ENCODE measurements around the gene TBX3.

TBX3 gene

DNA sequence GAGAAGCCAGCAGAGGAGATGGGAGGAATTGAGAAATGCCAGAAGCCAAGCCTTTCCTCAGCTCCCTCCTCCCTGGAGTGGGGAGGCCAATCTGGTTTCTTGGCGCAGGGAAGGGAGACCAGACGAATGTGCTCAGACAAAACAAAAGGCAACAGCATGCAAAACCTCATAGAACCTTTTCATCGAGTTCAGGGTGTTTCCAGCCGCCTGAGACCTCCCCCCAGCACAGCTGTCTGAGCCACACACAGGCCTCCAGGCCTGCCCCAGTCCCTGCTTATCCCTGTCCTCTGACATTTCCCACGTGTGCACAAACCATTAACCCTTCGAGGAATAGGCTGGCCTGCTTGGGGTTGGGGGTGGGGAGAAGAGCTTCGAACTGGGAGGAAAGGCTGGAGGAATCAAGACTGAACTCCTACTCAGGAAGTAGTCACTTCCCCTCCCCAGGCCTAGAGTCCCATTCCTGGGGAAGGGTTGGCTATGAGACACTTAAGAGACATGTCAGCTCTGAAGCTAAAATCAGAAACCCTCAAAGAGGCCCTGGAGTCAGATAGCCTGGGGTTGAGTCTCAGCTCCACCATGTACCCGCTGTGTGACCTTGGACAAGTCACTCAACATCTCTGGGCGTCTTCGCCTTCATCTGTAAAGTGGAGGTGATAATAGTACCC lies 10.7 kb downstream of the TBX3 start (continued):
- TF ChIP-seq, protein P1, sequence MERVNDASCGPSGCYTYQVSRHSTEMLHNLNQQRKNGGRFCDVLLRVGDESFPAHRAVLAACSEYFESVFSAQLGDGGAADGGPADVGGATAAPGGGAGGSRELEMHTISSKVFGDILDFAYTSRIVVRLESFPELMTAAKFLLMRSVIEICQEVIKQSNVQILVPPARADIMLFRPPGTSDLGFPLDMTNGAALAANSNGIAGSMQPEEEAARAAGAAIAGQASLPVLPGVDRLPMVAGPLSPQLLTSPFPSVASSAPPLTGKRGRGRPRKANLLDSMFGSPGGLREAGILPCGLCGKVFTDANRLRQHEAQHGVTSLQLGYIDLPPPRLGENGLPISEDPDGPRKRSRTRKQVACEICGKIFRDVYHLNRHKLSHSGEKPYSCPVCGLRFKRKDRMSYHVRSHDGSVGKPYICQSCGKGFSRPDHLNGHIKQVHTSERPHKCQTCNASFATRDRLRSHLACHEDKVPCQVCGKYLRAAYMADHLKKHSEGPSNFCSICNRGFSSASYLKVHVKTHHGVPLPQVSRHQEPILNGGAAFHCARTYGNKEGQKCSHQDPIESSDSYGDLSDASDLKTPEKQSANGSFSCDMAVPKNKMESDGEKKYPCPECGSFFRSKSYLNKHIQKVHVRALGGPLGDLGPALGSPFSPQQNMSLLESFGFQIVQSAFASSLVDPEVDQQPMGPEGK (CRISPR knock-in tag; IDR thresholded peaks at IDR 0.05; ENCODE audit: borderline replicate concordance) = no peak
- TF ChIP-seq ESRRG (CRISPR knock-in tag; IDR thresholded peaks at IDR 0.05) (no peak), ISL1 (CRISPR knock-in tag; IDR thresholded peaks at IDR 0.05) (no peak), CSDC2 (CRISPR knock-in tag; IDR thresholded peaks at IDR 0.05) (no peak), ZNF8 (CRISPR knock-in tag; IDR thresholded peaks at IDR 0.05) (no peak), SNAI2 (CRISPR knock-in tag; IDR thresholded peaks at IDR 0.05) (no peak), PPARA (CRISPR knock-in tag; IDR thresholded peaks at IDR 0.05; ENCODE audit: borderline replicate concordance) (no peak), ARNTL (CRISPR knock-in tag; IDR thresholded peaks at IDR 0.05; ENCODE audit: borderline replicate concordance, low read depth) (no peak), TCF4 (CRISPR knock-in tag; IDR thresholded peaks at IDR 0.05; ENCODE audit: borderline replicate concordance) (no peak; the same call in 1 of the 2 replicates), ZNF565 (CRISPR knock-in tag; conservative IDR thresholded peaks at IDR 0.05; ENCODE audit: low read depth) (no peak), TOX (CRISPR knock-in tag; IDR thresholded peaks at IDR 0.05; ENCODE audit: borderline replicate concordance) (no peak), OSR1 (CRISPR knock-in tag; IDR thresholded peaks at IDR 0.05) (no peak), ZC3H10 (CRISPR knock-in tag; IDR thresholded peaks at IDR 0.05) (no peak), BACH2 (CRISPR knock-in tag; IDR thresholded peaks at IDR 0.05; ENCODE audit: borderline replicate concordance) (no peak)

DNA sequence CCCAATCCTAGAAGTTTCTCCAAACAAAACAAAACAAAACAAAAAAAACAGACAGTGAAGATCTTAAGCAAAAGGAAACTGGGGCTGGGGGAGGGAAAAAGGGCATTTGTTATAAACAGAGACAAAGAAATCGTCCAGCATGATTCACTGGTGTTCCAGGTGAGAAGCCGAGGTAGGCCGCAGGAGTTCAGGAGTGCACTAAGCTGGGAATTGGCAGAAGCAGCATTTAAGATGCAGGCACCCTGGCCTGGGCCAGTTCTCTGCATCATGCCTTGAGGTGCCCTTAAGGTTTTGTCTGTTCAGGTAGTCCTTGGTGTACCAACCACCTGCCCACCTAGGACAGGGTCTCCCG lies 11.2 kb downstream of the TBX3 start:
- no peak for ATAC-seq
- TF ChIP-seq BACH2 (CRISPR knock-in tag; IDR thresholded peaks at IDR 0.05; ENCODE audit: borderline replicate concordance) (no peak), GLIS3 (CRISPR knock-in tag; IDR thresholded peaks at IDR 0.05) (no peak), ZNF565 (CRISPR knock-in tag; conservative IDR thresholded peaks at IDR 0.05; ENCODE audit: low read depth) (no peak)

DNA sequence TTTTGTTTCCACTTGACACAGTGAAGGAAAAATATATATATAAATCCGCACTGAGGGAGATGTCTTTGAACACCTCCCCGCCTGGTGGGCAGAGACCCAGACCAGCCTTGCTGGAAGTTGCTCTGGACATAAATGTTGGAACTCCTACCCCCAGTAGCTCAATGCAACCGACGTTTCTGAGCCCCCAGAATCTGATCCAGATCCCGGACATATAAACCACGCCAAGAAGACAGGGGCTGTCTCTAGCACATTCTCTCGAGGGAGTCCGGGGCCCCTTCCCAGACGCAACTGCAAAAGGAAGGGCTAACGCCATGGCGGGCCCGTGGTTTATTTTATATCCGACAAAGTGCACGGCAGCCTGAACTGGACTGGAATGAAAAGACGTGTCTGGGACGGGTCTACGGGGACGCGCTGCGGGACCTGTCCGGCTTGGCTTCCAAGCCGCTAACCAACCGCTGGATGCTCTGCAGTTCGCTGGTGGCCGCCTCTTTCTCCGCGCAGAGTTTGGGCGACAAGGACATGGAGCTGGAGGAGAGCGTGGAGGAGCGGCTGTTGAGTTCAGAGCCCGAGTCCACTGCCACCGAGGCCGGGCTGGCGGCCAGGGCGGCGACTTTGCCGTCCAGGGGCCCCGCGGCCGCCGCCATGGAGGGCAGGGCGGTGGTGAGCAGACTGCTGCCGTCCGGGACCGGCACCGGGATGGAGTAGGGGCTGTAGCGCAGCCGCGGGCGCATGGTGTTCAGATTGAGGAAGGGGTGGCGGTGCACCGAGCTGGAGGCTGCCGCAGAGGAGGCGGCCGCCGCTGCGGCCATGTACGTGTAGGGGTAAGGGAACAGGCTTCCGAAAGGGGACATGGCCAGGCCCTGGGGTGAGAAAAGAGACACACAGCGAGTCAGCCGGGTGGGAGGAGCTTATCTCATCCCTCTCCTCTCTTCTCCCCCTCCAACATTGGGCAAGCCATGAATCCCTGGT lies 12.2 kb downstream of the TBX3 start:
- TF ChIP-seq ZNF70 (CRISPR knock-in tag; IDR thresholded peaks at IDR 0.05) (no peak), ZNF8 (CRISPR knock-in tag; IDR thresholded peaks at IDR 0.05) (no peak), BACH2 (CRISPR knock-in tag; IDR thresholded peaks at IDR 0.05; ENCODE audit: borderline replicate concordance) (no peak), OSR1 (CRISPR knock-in tag; IDR thresholded peaks at IDR 0.05) (no peak), CSDC2 (CRISPR knock-in tag; IDR thresholded peaks at IDR 0.05) (no peak), TOX (CRISPR knock-in tag; IDR thresholded peaks at IDR 0.05; ENCODE audit: borderline replicate concordance) (no peak), PPARA (CRISPR knock-in tag; IDR thresholded peaks at IDR 0.05; ENCODE audit: borderline replicate concordance) (no peak), ARNTL (CRISPR knock-in tag; IDR thresholded peaks at IDR 0.05; ENCODE audit: borderline replicate concordance, low read depth) (no peak), ISL1 (CRISPR knock-in tag; IDR thresholded peaks at IDR 0.05) (no peak), ZC3H10 (CRISPR knock-in tag; IDR thresholded peaks at IDR 0.05) (no peak), RARB (CRISPR knock-in tag; IDR thresholded peaks at IDR 0.05) (no peak), SNAI2 (CRISPR knock-in tag; IDR thresholded peaks at IDR 0.05) (no peak), TCF4 (CRISPR knock-in tag; IDR thresholded peaks at IDR 0.05; ENCODE audit: borderline replicate concordance) (no peak)
- TF ChIP-seq, protein P1 (CRISPR knock-in tag; IDR thresholded peaks at IDR 0.05; ENCODE audit: borderline replicate concordance) = no peak
- TF ChIP-seq, protein P2, sequence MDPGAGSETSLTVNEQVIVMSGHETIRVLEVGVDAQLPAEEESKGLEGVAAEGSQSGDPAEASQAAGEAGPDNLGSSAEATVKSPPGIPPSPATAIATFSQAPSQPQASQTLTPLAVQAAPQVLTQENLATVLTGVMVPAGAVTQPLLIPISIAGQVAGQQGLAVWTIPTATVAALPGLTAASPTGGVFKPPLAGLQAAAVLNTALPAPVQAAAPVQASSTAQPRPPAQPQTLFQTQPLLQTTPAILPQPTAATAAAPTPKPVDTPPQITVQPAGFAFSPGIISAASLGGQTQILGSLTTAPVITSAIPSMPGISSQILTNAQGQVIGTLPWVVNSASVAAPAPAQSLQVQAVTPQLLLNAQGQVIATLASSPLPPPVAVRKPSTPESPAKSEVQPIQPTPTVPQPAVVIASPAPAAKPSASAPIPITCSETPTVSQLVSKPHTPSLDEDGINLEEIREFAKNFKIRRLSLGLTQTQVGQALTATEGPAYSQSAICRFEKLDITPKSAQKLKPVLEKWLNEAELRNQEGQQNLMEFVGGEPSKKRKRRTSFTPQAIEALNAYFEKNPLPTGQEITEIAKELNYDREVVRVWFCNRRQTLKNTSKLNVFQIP (CRISPR knock-in tag; IDR thresholded peaks at IDR 0.05; ENCODE audit: borderline replicate concordance, low read depth) = no peak
- TF ChIP-seq, protein P3, sequence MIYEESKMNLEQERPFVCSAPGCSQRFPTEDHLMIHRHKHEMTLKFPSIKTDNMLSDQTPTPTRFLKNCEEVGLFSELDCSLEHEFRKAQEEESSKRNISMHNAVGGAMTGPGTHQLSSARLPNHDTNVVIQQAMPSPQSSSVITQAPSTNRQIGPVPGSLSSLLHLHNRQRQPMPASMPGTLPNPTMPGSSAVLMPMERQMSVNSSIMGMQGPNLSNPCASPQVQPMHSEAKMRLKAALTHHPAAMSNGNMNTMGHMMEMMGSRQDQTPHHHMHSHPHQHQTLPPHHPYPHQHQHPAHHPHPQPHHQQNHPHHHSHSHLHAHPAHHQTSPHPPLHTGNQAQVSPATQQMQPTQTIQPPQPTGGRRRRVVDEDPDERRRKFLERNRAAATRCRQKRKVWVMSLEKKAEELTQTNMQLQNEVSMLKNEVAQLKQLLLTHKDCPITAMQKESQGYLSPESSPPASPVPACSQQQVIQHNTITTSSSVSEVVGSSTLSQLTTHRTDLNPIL (CRISPR knock-in tag; IDR thresholded peaks at IDR 0.05; ENCODE audit: low read depth) = no peak
- TF ChIP-seq, protein P4, sequence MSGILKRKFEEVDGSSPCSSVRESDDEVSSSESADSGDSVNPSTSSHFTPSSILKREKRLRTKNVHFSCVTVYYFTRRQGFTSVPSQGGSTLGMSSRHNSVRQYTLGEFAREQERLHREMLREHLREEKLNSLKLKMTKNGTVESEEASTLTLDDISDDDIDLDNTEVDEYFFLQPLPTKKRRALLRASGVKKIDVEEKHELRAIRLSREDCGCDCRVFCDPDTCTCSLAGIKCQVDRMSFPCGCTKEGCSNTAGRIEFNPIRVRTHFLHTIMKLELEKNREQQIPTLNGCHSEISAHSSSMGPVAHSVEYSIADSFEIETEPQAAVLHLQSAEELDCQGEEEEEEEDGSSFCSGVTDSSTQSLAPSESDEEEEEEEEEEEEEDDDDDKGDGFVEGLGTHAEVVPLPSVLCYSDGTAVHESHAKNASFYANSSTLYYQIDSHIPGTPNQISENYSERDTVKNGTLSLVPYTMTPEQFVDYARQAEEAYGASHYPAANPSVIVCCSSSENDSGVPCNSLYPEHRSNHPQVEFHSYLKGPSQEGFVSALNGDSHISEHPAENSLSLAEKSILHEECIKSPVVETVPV (CRISPR knock-in tag; IDR thresholded peaks at IDR 0.05) = no peak
- TF ChIP-seq, protein P5, sequence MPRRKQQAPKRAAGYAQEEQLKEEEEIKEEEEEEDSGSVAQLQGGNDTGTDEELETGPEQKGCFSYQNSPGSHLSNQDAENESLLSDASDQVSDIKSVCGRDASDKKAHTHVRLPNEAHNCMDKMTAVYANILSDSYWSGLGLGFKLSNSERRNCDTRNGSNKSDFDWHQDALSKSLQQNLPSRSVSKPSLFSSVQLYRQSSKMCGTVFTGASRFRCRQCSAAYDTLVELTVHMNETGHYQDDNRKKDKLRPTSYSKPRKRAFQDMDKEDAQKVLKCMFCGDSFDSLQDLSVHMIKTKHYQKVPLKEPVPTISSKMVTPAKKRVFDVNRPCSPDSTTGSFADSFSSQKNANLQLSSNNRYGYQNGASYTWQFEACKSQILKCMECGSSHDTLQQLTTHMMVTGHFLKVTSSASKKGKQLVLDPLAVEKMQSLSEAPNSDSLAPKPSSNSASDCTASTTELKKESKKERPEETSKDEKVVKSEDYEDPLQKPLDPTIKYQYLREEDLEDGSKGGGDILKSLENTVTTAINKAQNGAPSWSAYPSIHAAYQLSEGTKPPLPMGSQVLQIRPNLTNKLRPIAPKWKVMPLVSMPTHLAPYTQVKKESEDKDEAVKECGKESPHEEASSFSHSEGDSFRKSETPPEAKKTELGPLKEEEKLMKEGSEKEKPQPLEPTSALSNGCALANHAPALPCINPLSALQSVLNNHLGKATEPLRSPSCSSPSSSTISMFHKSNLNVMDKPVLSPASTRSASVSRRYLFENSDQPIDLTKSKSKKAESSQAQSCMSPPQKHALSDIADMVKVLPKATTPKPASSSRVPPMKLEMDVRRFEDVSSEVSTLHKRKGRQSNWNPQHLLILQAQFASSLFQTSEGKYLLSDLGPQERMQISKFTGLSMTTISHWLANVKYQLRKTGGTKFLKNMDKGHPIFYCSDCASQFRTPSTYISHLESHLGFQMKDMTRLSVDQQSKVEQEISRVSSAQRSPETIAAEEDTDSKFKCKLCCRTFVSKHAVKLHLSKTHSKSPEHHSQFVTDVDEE (CRISPR knock-in tag; IDR thresholded peaks at IDR 0.05) = no peak
- no peak for ATAC-seq
